Neural progenitor cell (in vitro differentiated cells): Measurements from ENCODE around the gene EXD3.
"Not testable (repeated sequence)": the region's sequence is repeated elsewhere in the genome, so short reads cannot be mapped to it uniquely, and the experiment has no call there.

Experiments
- EZH2 ChIP-seq: fragments of 200-600 bp; sonication (generic); IDR thresholded peaks from 2 replicates; pipeline ENCODE4 v1.6.1; 2017; ENCODE audit warnings: antibody characterized with exemption, mild to moderate bottlenecking, moderate library complexity
- EZH2phosphoT487 ChIP-seq: fragments of 200-600 bp; sonication (generic); IDR thresholded peaks from 2 replicates; pipeline ENCODE4 v1.6.1; 2017; ENCODE audit warnings: antibody characterized with exemption
- TF ChIP-seq, protein P1 (sequence below): fragments of 200-600 bp; sonication (generic); IDR thresholded peaks from 2 replicates; pipeline ENCODE4 v1.5.1; 2017; ENCODE audit warnings: antibody characterized with exemption, mild to moderate bottlenecking

DNA sequence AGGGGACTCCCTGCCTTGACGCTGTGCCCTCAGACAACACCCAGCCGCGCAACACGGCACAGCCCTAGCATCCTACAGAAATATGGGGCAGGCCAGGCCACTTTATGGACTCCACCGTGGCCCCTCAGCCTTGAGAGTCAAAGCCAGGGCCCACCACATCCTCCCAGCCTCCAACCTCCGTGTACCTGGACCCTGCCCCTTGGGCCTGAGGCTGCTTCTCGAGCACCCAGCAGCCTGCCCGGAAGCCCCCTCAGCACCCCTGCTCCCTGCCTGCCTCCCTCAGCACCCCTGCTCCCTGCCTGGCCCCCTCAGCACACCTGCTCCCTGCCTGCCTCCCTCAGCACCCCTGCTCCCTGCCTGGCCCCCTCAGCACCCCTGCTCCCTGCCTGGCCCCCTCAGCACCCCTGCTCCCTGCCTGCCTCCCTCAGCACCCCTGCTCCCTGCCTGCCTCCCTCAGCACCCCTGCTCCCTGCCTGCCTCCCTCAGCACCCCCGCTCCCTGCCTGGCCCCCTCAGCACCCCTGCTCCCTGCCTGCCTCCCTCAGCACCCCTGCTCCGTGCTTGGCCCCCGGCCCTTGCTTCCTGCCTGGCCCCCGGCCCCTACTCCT is 36.4 kb downstream of the EXD3 start:
- TF ChIP-seq, protein P1, sequence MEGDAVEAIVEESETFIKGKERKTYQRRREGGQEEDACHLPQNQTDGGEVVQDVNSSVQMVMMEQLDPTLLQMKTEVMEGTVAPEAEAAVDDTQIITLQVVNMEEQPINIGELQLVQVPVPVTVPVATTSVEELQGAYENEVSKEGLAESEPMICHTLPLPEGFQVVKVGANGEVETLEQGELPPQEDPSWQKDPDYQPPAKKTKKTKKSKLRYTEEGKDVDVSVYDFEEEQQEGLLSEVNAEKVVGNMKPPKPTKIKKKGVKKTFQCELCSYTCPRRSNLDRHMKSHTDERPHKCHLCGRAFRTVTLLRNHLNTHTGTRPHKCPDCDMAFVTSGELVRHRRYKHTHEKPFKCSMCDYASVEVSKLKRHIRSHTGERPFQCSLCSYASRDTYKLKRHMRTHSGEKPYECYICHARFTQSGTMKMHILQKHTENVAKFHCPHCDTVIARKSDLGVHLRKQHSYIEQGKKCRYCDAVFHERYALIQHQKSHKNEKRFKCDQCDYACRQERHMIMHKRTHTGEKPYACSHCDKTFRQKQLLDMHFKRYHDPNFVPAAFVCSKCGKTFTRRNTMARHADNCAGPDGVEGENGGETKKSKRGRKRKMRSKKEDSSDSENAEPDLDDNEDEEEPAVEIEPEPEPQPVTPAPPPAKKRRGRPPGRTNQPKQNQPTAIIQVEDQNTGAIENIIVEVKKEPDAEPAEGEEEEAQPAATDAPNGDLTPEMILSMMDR, result not testable (repeated sequence)
- not testable (repeated sequence) for TF ChIP-seq EZH2, EZH2phosphoT487
